GM12878 (cell line): ENCODE results near the gene SYCE3. TPM values are rescaled to one million over a fixed set of nuclear protein-coding genes. Genes with fewer than 3 reads are reported as not detected.

Experiments
- BCL11A ChIP-seq: IDR thresholded peaks from 2 replicates; pipeline ENCODE4 v1.6.1; 2011; ENCODE audit warnings: low read depth, low read length
- CBX5 ChIP-seq: sonication (generic); IDR thresholded peaks from 2 replicates; pipeline ENCODE4 v1.6.1; 2016; ENCODE audit warnings: low read depth, moderate library complexity, mild to moderate bottlenecking, inconsistent platforms
- GABPA ChIP-seq: IDR thresholded peaks from 2 replicates; pipeline ENCODE4 v1.6.1; 2014; ENCODE audit warnings: antibody characterized with exemption, low read depth, mild to moderate bottlenecking, inconsistent platforms
- IRF4 ChIP-seq: IDR thresholded peaks from 2 replicates; pipeline ENCODE4 v1.6.1; 2011; ENCODE audit warnings: low read depth, low read length
- MYB ChIP-seq: fragments of 150-350 bp; IDR thresholded peaks from 2 replicates; pipeline ENCODE4 v1.6.1; 2014; ENCODE audit warnings: mild to moderate bottlenecking, low read depth, low read length, borderline replicate concordance
- NBN ChIP-seq: fragments of 450-650 bp; IDR thresholded peaks from 2 replicates; pipeline ENCODE4 v1.6.1; 2016
- NFYA ChIP-seq: IDR thresholded peaks from 2 replicates; pipeline ENCODE4 v1.6.1; 2011; ENCODE audit warnings: low read depth, mild to moderate bottlenecking, low read length, improper control_type of control experiment, borderline replicate concordance
- NFYB ChIP-seq: IDR thresholded peaks from 2 replicates; pipeline ENCODE4 v1.6.1; 2011; ENCODE audit warnings: low read depth, mild to moderate bottlenecking, low read length, improper control_type of control experiment, moderate library complexity; ENCODE audit not compliant: insufficient read depth
- RELA ChIP-seq: fragments of 450-650 bp; IDR thresholded peaks from 2 replicates; pipeline ENCODE4 v1.8.0; 2014; ENCODE audit warnings: borderline replicate concordance; ENCODE audit not compliant: partially characterized antibody
- SMARCA5 ChIP-seq: fragments of 450-650 bp; IDR thresholded peaks from 2 replicates; pipeline ENCODE4 v1.6.1; 2017; ENCODE audit warnings: mild to moderate bottlenecking
- SREBF1 ChIP-seq: IDR thresholded peaks from 2 replicates; pipeline ENCODE4 v1.6.1; 2012; ENCODE audit warnings: mild to moderate bottlenecking, low read length
- TBL1XR1 ChIP-seq: IDR thresholded peaks from 2 replicates; pipeline ENCODE4 v1.6.1; 2012; ENCODE audit warnings: low read depth, low read length, improper control_type of control experiment
- YY1 ChIP-seq: IDR thresholded peaks from 2 replicates; pipeline ENCODE4 v1.6.1; 2011; ENCODE audit warnings: low read depth, mild to moderate bottlenecking, low read length
- polyA plus RNA-seq, 11 experiments: library from polyadenylated mRNA; depleted of rRNA in 4 of 11; unstranded in 6 of 11; stranded (reverse) in 5 of 11; fragments of >200 nt; fragmentation: Nextera tagmentation in 4 of 11; fragmentation: Illumina TruSeq in 1 of 11; extraction: Ambion mirVana in 4 of 11; extraction: Trizol in 1 of 11; gene quantifications; 1 replicate in 1 of 11; 2 replicates in 10 of 11; pipeline versions ENCODE4 v1.2.1 to v1.2.3, GENCODE V29; 2011 to 2016; ENCODE audit warnings: inconsistent platforms in 2 of 11, missing spikeins in 2 of 11, low read depth in 1 of 11
- total RNA-seq, 4 experiments: library from RNA; depleted of rRNA in 3 of 4; stranded (reverse); fragments of >200 nt in 3 of 4; fragmentation: Illumina TruSeq in 1 of 4; extraction: Trizol in 1 of 4; gene quantifications; 2 replicates each; pipeline versions ENCODE4 v1.2.1 to v1.2.3, GENCODE V29; 2013 to 2021
- TF ChIP-seq, protein P1 (sequence below): IDR thresholded peaks from 2 replicates; pipeline ENCODE4 v1.6.1; 2012; ENCODE audit warnings: improper control_type of control experiment, low read depth, low read length; ENCODE audit not compliant: insufficient replicate concordance
- TF ChIP-seq, protein P2 (sequence below): fragments of 450-650 bp; IDR thresholded peaks from 2 replicates; pipeline ENCODE4 v1.6.1; 2017; ENCODE audit warnings: low read depth, mild to moderate bottlenecking, moderate library complexity
- TF ChIP-seq, protein P3 (sequence below): fragments of 150-350 bp; IDR thresholded peaks from 2 replicates; pipeline ENCODE4 v1.6.1; 2016; ENCODE audit warnings: low read depth, low read length
- TF ChIP-seq, protein P4 (sequence below): IDR thresholded peaks from 2 replicates; pipeline ENCODE4 v1.6.1; 2011; ENCODE audit warnings: borderline replicate concordance, low read depth, mild to moderate bottlenecking, moderate library complexity, mixed read lengths, low read length; ENCODE audit not compliant: insufficient read depth; ENCODE audit errors: extremely low read length

Gene SYCE3
- total and polyA plus RNA-seq, 10 of the 15 experiments (the other 5 are each of a cell fraction or from before 2014, with no cell fraction given), result 0.38 to 0.91 (median 0.76) TPM; not detected in 4

GRCh38 chr22:50507991-50508884 lies 54.5 kb downstream of the SYCE3 start, which contains the start of gene NCAPH2 (continued):
- TF ChIP-seq, protein P1, sequence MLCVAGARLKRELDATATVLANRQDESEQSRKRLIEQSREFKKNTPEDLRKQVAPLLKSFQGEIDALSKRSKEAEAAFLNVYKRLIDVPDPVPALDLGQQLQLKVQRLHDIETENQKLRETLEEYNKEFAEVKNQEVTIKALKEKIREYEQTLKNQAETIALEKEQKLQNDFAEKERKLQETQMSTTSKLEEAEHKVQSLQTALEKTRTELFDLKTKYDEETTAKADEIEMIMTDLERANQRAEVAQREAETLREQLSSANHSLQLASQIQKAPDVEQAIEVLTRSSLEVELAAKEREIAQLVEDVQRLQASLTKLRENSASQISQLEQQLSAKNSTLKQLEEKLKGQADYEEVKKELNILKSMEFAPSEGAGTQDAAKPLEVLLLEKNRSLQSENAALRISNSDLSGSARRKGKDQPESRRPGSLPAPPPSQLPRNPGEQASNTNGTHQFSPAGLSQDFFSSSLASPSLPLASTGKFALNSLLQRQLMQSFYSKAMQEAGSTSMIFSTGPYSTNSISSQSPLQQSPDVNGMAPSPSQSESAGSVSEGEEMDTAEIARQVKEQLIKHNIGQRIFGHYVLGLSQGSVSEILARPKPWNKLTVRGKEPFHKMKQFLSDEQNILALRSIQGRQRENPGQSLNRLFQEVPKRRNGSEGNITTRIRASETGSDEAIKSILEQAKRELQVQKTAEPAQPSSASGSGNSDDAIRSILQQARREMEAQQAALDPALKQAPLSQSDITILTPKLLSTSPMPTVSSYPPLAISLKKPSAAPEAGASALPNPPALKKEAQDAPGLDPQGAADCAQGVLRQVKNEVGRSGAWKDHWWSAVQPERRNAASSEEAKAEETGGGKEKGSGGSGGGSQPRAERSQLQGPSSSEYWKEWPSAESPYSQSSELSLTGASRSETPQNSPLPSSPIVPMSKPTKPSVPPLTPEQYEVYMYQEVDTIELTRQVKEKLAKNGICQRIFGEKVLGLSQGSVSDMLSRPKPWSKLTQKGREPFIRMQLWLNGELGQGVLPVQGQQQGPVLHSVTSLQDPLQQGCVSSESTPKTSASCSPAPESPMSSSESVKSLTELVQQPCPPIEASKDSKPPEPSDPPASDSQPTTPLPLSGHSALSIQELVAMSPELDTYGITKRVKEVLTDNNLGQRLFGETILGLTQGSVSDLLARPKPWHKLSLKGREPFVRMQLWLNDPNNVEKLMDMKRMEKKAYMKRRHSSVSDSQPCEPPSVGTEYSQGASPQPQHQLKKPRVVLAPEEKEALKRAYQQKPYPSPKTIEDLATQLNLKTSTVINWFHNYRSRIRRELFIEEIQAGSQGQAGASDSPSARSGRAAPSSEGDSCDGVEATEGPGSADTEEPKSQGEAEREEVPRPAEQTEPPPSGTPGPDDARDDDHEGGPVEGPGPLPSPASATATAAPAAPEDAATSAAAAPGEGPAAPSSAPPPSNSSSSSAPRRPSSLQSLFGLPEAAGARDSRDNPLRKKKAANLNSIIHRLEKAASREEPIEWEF, result no peak
- TF ChIP-seq GABPA, result peak; percentile 81; the same call in 1 of the 2 replicates
- peak; percentile 73 for TF ChIP-seq RELA
- TF ChIP-seq TBL1XR1, result peak; percentile 40; the same call in 1 of the 2 replicates
- TF ChIP-seq, protein P2, sequence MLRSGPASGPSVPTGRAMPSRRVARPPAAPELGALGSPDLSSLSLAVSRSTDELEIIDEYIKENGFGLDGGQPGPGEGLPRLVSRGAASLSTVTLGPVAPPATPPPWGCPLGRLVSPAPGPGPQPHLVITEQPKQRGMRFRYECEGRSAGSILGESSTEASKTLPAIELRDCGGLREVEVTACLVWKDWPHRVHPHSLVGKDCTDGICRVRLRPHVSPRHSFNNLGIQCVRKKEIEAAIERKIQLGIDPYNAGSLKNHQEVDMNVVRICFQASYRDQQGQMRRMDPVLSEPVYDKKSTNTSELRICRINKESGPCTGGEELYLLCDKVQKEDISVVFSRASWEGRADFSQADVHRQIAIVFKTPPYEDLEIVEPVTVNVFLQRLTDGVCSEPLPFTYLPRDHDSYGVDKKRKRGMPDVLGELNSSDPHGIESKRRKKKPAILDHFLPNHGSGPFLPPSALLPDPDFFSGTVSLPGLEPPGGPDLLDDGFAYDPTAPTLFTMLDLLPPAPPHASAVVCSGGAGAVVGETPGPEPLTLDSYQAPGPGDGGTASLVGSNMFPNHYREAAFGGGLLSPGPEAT, result peak; percentile 99
- TF ChIP-seq CBX5, result no peak
- TF ChIP-seq NBN, result peak; percentile 93
- TF ChIP-seq SMARCA5, result no peak
- TF ChIP-seq, protein P3, sequence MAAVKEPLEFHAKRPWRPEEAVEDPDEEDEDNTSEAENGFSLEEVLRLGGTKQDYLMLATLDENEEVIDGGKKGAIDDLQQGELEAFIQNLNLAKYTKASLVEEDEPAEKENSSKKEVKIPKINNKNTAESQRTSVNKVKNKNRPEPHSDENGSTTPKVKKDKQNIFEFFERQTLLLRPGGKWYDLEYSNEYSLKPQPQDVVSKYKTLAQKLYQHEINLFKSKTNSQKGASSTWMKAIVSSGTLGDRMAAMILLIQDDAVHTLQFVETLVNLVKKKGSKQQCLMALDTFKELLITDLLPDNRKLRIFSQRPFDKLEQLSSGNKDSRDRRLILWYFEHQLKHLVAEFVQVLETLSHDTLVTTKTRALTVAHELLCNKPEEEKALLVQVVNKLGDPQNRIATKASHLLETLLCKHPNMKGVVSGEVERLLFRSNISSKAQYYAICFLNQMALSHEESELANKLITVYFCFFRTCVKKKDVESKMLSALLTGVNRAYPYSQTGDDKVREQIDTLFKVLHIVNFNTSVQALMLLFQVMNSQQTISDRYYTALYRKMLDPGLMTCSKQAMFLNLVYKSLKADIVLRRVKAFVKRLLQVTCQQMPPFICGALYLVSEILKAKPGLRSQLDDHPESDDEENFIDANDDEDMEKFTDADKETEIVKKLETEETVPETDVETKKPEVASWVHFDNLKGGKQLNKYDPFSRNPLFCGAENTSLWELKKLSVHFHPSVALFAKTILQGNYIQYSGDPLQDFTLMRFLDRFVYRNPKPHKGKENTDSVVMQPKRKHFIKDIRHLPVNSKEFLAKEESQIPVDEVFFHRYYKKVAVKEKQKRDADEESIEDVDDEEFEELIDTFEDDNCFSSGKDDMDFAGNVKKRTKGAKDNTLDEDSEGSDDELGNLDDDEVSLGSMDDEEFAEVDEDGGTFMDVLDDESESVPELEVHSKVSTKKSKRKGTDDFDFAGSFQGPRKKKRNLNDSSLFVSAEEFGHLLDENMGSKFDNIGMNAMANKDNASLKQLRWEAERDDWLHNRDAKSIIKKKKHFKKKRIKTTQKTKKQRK, result no peak
- TF ChIP-seq IRF4, result no peak
- TF ChIP-seq NFYB, result no peak
- no peak for TF ChIP-seq SREBF1
- TF ChIP-seq NFYA, result no peak
- peak; percentile 97 for TF ChIP-seq YY1
- TF ChIP-seq, protein P4, sequence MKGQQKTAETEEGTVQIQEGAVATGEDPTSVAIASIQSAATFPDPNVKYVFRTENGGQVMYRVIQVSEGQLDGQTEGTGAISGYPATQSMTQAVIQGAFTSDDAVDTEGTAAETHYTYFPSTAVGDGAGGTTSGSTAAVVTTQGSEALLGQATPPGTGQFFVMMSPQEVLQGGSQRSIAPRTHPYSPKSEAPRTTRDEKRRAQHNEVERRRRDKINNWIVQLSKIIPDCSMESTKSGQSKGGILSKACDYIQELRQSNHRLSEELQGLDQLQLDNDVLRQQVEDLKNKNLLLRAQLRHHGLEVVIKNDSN, result no peak
- TF ChIP-seq BCL11A, result peak; percentile 47; the same call in 1 of the 2 replicates
- no peak for TF ChIP-seq MYB
